Dermis microvascular lymphatic vessel endothelial cell (primary cell): ENCODE measurements around the gene CDKL2. TPM values are rescaled to one million over a fixed set of nuclear protein-coding genes. Genes with fewer than 3 reads are reported as not detected.

Experiments used
- DNase-seq, 2 donors: peaks; one replicate each; pipeline versions ENCODE4 v3.0.0 to v3.0.0-alpha.2; 2010; ENCODE audit warnings: low read depth in 2 of 2
- total RNA-seq: library from RNA; depleted of rRNA; stranded (reverse); fragments of >200 nt; gene quantifications from 2 replicates; pipeline ENCODE4 v1.2.1, GENCODE V29; 2014

Gene CDKL2
- total RNA-seq, 1 donor from 2014 or later: 0.13 TPM

DNA sequence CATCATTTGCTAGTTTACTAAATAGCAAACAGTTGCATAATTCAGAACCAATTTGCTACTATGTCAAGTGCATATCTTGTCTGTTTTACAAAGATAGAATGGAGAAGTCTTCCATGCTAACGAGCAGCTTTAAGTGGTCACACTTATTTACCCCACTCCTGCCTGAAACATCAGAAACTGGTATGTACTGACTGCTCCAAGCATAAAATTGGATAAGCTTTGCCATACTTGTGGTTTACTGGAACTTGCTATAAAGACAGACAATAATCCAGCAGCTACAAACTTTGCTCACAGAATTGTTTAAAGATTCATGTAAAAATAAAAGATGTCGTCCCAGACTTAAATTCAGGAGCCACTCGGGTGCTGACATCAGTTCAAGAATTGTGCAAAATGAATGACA is 13.3 kb upstream of the CDKL2 start:
- no peak for DNase-seq

GRCh38 chr4:75639124-75639695 is 8.9 kb upstream of the CDKL2 start:
- DNase-seq: no peak

GRCh38 chr4:75637827-75638226 is 7.5 kb upstream of the CDKL2 start:
- no peak for DNase-seq

DNA sequence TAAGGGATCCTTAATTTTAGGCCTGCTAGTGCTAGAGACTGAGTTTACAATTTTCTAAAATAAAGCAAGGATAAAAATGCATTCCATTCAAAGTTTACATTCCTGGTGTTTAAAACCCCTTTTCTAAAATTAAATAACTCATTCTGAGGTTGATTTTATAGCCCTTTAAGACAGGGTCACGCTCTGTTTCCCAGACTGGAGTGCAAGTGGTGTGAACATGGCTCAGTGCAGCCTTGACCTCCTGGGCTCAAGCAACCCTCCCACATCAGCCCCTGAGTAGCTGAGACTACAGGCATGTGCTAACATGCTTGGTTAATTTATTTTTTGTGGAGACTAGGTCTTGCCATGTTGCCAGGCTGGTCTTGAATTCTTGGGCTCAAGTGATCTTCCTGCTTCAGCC is 6.8 kb upstream of the CDKL2 start:
- no peak for DNase-seq

- no peak for DNase-seq
These were observed 4.6 kb upstream of the CDKL2 start for GRCh38 chr4:75634951-75635350.

DNA sequence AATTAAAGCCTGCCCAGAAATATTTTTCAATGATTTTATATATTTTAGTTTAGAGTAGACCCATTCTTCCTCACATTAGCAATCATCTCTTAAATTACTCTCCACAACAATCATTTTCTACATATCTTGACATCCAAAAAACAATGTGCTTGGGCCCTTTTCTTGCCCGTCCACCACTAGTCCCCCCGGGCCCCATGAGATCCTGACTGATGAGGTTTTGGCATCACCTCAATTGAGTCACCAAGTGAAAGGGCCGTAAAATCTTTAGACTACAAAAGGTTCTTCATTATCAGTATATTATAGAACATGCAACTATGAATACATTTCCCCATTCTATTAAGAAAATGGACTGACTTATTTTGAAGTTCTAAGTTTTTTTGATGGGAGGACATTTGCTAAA is 4.0 kb upstream of the CDKL2 start:
- no peak for DNase-seq

DNA sequence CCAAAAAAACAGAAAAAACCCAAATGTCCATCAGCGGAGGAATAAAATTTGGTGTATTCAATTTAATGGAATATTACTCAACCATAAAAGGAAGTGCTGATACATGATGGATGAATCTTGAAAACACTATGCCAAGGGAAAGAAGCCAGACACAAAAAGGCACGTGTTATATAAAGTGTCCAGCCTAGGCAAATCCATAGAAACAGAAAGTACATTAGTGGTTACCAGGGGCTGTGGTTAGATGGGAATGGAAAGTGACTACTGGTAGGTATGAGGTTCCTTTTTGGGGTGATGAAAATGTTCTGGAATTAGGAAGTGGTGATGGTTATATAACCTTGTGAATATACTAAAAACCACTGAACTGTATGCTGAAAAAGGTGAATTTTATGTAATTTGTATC is 3.5 kb upstream of the CDKL2 start:
- no peak for DNase-seq

GRCh38 chr4:75630937-75631329 is 605 bp upstream of the CDKL2 start:
- DNase-seq: no peak

DNA sequence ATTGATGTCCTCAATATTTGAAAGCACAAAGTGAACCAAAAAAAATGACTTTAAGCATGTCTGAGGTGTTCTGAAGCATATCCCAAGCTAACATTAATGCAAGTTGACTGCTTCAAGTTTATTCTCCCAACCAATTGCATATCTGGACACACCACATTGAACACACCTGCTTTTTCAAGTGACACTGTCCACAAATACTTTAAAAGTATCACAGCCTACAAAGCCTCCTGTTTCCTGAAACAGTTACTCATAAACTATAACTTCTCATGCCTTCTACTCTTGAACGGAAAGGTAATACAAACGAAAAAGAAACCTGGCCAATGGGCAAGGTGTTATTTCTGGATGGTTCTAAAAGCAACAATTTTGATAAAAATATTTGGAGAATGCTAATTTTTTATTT is 1.1 kb downstream of the CDKL2 start:
- no peak for DNase-seq

GRCh38 chr4:75623026-75623425 is 7.3 kb downstream of the CDKL2 start:
- no peak for DNase-seq

DNA sequence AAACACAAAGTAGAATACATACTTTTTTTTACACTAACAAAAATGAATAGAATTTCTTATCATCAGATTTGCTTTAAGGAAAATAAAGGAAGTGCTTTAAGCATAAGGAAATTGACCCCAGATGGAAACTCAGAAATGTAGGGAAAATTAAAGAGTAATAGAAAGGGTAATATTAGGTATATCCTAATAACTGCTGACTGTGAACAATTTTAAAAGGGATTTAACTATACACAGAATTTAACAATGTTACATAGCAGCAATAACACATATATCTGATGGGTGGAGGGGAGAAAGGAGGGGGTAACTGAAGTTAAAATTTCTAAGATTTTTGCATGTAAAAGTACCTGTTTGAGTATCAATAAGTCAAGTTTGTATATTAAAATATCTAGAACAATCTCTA is 8.6 kb downstream of the CDKL2 start:
- DNase-seq: no peak

DNA sequence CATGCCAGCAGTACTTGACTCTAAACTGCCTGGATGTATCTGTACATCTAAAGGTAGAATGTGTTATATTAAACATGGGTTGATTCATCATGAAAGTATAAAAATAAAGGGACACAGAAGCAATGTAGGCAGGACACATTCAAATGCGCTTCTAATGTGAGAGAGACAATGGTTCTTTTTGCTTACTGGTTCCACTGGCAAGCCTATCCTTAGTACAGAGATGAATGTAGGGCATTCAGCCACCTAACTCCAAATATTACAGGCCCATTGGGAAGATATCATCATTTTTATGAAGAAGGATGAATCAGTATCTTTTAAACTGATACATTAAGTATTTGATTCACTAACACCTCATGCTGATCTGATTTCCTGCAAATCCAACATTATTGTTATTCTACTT is 18.0 kb downstream of the CDKL2 start:
- DNase-seq: no peak

- no peak for DNase-seq
These were observed 24.4 kb downstream of the CDKL2 start for GRCh38 chr4:75605928-75606327.

- DNase-seq: no peak
These were observed 30.7 kb downstream of the CDKL2 start for GRCh38 chr4:75599647-75600046.

DNA sequence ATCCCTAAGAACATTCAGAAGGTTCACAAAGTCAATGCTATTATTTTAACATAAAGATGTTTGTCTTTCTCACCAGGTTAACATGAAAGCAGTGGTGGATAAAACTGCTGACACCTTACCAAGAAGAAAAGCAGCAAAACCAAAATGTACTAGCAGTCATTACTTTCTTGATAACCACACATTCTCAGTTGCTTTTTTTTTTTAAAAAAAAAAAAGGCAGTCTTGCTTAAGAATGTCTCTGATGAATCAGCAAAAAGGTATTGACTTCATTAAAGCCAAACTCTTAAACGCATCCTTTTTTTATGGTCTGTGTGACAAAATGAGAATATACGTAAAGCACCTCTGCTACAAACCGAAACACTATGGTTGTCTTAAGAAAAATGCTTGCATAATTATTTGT is 31.9 kb downstream of the CDKL2 start:
- DNase-seq: no peak

GRCh38 chr4:75596061-75596460 is 34.3 kb downstream of the CDKL2 start:
- DNase-seq: no peak

DNA sequence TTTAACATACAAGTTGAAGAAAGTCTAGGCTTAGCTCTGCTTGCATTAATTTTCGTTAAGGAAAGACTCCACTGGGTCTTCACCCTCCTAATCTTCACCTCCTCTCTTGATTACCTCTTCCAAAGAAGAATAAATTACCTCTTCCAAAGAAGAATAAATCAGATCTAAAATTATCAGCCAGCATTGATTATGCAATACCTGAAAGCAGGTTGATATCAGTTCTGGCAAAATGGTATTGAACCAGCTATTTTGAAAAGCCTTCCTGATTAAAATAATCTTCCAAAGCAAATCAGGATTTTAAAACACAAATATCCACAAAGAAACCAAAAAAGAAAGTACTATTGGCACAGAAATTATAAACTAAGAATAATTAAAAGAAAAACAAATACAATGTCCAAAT is 36.9 kb downstream of the CDKL2 start:
- no peak for DNase-seq

DNA sequence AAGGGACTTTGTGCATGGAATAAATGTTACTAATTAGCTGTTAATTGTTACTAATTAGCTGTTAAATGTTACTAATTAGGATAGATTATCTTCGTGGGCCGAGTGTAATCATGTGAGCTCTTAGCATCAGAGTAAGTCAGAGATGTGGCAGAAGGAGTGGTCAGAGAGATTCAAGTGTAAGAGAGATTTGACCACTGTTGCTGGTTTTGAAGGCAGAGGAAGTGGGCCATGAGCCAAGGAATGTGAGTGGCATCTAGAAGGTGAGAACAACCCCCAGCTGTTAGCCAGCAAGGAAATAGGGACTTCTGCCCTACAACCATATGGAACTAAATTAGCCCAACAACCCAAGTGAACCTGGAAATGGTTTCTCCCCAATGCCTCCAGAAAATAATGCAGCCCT is 46.3 kb downstream of the CDKL2 start:
- peak in 1 of 2 donors; percentile 5 for DNase-seq

DNA sequence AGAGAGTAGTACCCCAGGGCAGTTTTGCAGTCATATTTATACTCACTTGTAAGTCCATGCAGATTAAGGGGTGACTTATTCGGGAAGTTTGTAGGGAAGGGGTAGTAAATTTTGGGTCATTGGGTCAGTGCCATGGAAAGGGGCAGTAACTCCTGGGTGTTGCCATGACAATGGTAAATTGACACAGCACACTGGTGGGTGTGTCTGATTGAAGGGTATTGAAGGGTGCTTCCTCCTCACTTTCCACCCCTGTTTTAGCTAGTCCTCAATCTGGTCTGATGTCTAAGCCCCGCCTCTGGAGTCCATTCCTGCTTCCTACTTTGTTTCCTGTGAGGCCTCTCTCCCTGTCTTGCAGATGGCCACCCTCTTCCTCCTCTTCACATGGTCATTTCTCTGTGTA is 62.6 kb downstream of the CDKL2 start:
- no peak for DNase-seq

GRCh38 chr4:75566911-75567310 is 63.4 kb downstream of the CDKL2 start:
- DNase-seq: no peak

GRCh38 chr4:75565481-75565880 is 64.8 kb downstream of the CDKL2 start:
- DNase-seq: no peak

- DNase-seq: no peak
These were observed 66.3 kb downstream of the CDKL2 start for GRCh38 chr4:75564023-75564422.

- no peak for DNase-seq
These were observed 68.5 kb downstream of the CDKL2 start for GRCh38 chr4:75561789-75562188.

- no peak for DNase-seq
These were observed 72.6 kb downstream of the CDKL2 start for GRCh38 chr4:75557696-75558095.
